WTC11 (cell line): ENCODE results near the gene SND1.

Experiments used
- AFF4 ChIP-seq: sonication (generic); formaldehyde crosslinking; IDR thresholded peaks from 2 replicates; pipeline ENCODE4 v1.8.1; 2023; ENCODE audit warnings: mild to moderate bottlenecking, missing genetic modification reagents, borderline replicate concordance
- ATF3 ChIP-seq: sonication (generic); formaldehyde crosslinking; conservative IDR thresholded peaks from 2 replicates; pipeline ENCODE4 v1.8.1; 2022; ENCODE audit warnings: mild to moderate bottlenecking, missing genetic modification reagents
- CREB1 ChIP-seq: sonication (generic); formaldehyde crosslinking; IDR thresholded peaks from 2 replicates; pipeline ENCODE4 v1.8.0; 2023; ENCODE audit warnings: mild to moderate bottlenecking, missing genetic modification reagents
- CTCF ChIP-seq: fragments of 200-600 bp; IDR thresholded peaks from 2 replicates; pipeline ENCODE4 v1.8.0; 2022; ENCODE audit warnings: antibody characterized with exemption
- IRF2 ChIP-seq: sonication (generic); formaldehyde crosslinking; IDR thresholded peaks from 2 replicates; pipeline ENCODE4 v1.8.0; 2022; ENCODE audit warnings: low read depth, missing genetic modification reagents, borderline replicate concordance
- SP1 ChIP-seq: sonication (generic); formaldehyde crosslinking; conservative IDR thresholded peaks from 2 replicates; pipeline ENCODE4 v1.8.1; 2022; ENCODE audit warnings: missing genetic modification reagents
- STAT6 ChIP-seq: sonication (generic); formaldehyde crosslinking; conservative IDR thresholded peaks from 2 replicates; pipeline ENCODE4 v1.8.1; 2023; ENCODE audit warnings: mild to moderate bottlenecking, low read depth, missing genetic modification reagents, moderate library complexity
- USF1 ChIP-seq: sonication (generic); formaldehyde crosslinking; IDR thresholded peaks from 2 replicates; pipeline ENCODE4 v1.8.0; 2022; ENCODE audit warnings: mild to moderate bottlenecking, missing genetic modification reagents
- ZNF232 ChIP-seq: sonication (generic); formaldehyde crosslinking; IDR thresholded peaks from 2 replicates; pipeline ENCODE4 v1.8.0; 2022; ENCODE audit warnings: mild to moderate bottlenecking, missing genetic modification reagents

- no peak for TF ChIP-seq IRF2
- TF ChIP-seq USF1 (CRISPR knock-in tag) = no peak
- no peak for TF ChIP-seq ZNF232 (CRISPR knock-in tag)
- no peak for TF ChIP-seq STAT6 (CRISPR knock-in tag)
- no peak for TF ChIP-seq AFF4 (CRISPR knock-in tag)
- no peak for TF ChIP-seq SP1 (CRISPR knock-in tag)
- no peak for TF ChIP-seq CREB1 (CRISPR knock-in tag)
- TF ChIP-seq CTCF = no peak
- TF ChIP-seq ATF3 (CRISPR knock-in tag) = no peak
These were observed 414.9 kb downstream of the SND1 start for GRCh38 chr7:128066858-128067257.
